HG02798 (cell line): Measurements from ENCODE around the gene SIL1.

Source experiments
- ATAC-seq: cut with Tn5 transposase; IDR thresholded peaks from one replicate; pipeline ENCODE4 v1.9.1; 2021; ENCODE audit warnings: mild to moderate bottlenecking; ENCODE audit not compliant: unreplicated experiment, poor library complexity

The SIL1 gene

GRCh38 chr5:138909734-138910133 lies 288.4 kb downstream of the SIL1 start:
- no peak for ATAC-seq

- ATAC-seq: no peak
Measured at GRCh38 chr5:138905541-138905940, 292.6 kb downstream of the SIL1 start.

- no peak for ATAC-seq
Measured at GRCh38 chr5:138903130-138903775, 294.9 kb downstream of the SIL1 start.

GRCh38 chr5:138901716-138902115 lies 296.5 kb downstream of the SIL1 start:
- no peak for ATAC-seq

GRCh38 chr5:138900281-138900965 lies 297.7 kb downstream of the SIL1 start:
- no peak for ATAC-seq

GRCh38 chr5:138898742-138899141 lies 299.4 kb downstream of the SIL1 start:
- no peak for ATAC-seq

- no peak for ATAC-seq
Measured at GRCh38 chr5:138898299-138898698, 299.9 kb downstream of the SIL1 start.
